ENCODE results near the gene LGR6.
A peak's percentile ranks its signal among the peaks of the same experiment; 100 is the strongest.
"Not testable (repeated sequence)": the region's sequence is repeated elsewhere in the genome, so short reads cannot be mapped to it uniquely, and the experiment has no call there.

Gene LGR6

DNA sequence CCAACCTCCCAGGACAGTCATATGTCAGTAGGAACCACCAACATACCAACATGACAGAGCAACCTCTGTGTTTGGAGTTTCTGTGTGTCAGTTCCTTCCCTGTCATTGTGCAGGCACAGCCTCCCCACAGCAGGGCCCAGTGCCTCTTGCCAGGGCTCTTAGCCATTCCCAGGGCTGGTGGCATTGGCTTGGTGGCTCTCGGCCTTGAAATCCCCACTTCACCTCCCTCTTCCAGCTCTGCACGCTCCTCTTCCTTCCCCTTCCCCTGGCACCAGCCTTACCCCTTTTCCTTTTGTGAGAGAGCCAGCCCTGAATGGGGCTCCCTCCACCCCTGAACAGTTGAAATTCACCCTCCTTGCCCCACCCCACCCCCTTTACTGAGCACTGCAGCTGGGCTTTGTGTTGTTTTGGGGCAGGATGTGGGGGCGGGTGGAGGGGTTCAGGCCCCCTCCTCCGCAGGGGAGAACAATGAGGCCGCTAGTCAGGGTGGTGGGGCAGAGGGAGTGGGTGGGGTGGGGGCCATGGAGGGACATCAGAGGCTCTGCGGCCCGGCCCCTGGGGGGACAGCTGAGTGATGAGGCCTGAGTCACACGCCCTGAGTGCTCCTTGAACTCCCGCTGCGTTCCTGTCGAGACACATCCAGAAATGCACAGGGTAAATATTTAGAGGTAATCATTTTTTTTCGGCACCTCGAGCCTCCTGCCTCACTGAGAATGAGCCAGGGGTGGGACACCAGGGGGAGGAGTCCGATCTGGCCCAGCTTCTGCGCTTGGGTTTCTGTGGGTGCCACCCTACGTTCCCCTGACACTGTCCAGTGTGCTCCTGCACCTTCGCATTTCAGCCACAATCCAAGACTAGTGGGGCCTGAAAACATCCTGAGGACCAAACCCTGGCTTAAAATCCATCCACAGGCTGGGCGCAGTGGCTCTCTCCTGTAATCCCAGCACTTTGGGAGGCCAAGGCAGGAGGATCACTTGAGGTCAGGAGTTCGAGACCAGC, 28.6 kb downstream of the LGR6 start:
- DNase-seq: no peak

DNA sequence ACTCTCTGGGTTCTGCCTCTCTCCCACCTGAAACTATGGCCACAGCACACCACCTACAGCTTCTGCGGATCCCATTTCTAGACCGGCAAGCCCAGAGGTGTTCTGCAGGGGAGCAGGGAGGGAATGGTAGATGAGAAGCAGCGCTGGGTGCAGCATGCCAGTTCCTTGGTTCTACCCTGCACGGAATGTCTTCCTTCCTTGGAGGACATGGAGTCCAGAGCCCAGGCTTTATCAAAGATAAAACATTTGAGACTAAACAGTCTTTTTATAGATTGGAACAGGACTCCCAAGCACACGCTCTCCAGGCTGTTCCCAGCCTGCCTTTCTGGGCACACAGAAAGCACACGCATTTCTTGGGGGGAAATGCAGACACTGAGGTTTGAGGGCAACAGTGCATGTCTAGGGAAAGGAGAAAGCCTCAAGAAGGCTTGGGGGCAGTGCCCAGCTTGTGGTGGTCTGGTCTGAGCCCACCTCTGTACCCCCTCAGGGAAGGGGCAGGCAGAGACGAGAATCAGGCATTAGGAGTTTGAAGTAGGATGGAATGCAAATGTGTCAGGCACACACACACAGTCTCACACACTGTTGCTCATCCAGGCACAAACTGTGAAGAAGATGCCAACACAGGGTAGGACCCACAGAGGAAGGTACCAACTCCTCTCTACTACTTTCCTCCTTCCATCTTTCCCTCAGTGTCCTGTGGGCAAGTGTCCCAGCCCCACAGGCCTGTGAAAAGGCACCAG, 29.7 kb downstream of the LGR6 start:
- DNase-seq: no peak

DNA sequence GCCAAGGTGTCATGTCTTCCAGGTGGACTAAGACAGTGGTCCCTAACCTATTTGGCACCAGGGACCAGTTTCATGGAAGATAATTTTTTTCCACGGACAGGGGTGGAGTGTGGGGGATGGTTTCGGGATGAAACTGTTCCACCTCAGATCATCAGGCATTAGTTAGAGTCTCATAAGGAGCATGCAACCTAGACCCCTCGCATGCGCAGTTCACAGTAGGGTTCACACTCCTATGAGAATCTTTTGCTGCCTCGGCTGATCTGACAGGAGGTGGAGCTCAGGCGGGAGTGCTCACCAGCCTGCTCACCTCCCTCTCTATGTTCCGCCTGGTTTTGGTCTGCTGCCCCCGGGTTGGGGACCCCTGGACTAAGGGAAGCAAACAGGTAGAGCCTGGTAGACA, 30.9 kb downstream of the LGR6 start:
- no peak for DNase-seq

DNA sequence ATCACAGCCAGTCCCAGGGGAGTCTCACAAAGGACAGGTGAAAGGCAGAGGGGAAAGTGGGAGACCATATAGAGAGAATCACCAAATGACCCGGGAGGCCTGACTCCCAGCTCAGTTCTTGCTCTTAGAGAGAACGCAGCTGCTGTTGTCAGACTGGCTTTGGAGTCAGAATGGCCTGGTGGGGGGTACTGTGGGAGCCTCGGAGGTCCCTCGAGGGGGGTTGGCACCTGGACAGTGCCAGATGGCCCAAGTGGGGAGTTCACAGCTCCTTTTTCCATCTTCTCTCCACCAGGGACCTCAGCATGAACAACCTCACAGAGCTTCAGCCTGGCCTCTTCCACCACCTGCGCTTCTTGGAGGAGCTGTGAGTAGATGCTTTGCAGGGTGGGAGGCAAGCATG, 31.5 kb downstream of the LGR6 start:
- peak; percentile 56 for DNase-seq

DNA sequence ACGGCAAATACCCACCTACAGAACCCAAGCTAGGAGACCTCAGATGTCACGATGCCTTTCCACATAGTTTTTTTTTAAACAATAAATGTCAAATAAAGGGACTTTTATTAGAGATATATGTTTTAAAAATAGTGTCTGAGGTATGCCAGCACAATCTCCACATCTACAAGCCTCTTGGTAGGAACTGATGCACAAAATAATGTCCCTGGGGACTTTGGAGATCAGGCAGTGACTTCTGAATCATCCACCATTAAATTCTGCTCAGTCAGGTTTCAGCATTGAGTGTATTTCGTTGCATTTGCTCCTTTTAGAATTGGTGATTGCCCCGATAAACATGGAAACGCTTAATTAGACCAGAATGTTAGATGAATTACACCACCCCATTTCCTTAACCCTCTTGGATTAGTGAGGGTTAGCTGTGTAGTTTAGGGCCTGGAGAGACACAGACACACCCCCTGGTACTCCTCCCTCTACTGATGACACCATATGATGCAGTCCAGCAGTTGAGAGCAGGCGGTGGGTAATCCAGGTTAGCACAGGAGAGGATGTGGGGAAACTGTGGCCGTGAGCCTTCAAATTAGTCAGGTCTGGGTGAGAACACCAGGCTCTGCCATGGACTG, 33.6 kb downstream of the LGR6 start:
- DNase-seq: no peak

DNA sequence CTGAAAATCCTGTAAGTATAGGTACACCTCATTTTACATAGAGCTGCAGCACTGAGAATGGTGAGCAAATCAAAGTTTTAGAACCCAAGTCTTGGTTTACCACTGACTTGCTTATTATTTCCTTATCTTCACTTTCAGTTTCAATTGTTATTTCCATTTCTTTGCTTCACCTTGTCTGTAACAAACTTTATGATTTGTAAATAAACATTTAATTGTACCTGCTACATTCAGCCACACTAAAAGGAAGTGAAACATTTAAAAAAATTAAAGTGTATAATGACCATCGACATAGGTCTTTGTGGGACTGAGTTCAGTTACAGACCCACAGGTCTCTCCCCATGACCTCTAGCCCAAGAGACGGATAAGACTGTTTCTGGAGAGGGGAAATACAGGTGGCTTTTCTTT, 34.4 kb downstream of the LGR6 start:
- DNase-seq: no peak

DNA sequence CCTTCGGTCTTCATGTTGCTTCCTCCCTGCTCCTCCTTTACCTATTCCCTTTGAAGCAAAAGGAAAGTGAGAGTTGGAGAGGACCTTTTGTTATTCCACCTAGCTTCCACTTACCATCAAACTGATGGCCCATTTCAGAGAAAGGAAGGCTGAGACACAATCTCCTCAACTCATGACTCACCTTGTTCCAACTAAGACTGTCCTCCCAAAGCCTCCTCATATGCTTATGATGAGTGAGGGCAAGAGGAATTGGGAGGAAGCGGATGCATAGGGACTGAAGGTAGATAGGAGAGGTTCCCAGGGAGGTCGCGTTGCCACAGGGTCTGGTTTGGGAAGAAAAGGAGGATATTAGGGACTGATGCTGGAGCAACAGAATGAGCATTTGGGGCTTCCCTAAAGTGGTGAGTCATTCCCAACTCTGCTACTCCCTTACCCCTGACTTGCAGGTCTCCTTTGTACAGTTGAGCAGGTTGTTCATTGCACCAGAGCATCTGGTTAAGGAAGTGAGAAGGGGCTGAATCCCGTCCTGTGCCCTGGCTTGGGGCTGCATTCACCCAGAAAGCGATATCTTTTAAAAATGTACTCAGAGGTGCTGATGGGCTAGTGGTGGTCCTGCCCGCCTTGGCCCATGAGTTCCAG, 35.0 kb downstream of the LGR6 start:
- no peak for DNase-seq

DNA sequence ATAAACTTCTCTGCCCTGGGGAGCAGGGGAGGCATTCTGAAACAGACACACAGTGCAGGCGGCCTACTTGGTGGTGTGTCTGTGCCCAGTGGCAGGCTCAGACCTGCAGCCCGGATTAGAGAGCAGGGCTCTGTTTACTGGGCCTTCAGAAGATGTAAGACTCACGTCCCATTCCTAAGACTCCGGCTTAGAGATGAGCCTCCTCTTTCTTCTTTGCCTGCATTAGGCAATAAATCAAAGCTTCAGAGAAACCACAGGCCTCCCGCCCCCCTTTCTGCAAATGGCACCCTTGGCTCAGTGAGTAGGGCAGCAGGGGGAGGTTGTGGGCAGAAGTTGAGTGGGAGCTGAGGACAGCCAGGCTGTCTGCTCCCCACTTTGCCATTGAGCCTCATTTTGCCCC, 35.8 kb downstream of the LGR6 start:
- DNase-seq: no peak

DNA sequence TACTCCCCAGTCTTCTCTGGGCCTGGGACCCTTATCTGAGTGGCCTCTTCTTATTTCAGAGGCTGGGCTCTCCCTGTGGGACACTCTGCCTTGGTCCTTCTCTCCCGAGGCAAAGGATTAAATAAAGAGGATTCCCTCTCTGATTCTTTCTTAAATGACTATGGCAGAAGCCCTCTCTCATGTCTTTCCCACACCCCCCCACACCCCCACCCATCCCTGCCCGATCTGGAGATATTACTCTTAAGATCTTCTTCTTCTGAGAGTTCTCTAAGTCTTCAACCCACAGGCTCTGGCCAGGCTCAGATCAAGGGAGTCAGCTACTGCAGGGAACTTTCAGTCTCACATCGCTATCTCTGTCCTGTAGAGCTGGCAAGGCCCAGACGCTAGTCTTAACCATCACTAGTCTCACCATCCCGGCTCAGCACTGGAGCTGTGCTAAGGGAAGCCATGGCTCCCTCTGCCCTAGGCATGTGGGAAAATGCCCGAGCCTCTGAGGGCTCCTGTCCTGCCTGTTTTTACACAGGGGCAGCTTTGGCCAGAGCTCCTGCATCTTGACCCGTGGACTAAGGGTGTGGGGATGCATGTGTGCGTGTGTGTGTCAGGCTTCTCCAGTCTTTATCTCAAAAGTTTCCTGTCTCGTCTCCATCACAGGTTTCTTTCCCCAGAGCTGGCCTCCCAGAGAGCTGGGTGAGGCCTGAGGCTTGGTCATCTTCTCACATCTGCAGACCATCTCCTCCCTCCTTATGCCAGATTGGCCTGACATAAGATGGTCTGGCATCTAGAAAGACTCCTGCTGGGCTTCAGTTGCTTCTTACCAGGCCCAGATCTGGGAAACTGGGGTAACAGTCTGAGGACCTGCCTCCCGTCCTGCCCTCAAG, 36.7 kb downstream of the LGR6 start:
- DNase-seq: no peak

DNA sequence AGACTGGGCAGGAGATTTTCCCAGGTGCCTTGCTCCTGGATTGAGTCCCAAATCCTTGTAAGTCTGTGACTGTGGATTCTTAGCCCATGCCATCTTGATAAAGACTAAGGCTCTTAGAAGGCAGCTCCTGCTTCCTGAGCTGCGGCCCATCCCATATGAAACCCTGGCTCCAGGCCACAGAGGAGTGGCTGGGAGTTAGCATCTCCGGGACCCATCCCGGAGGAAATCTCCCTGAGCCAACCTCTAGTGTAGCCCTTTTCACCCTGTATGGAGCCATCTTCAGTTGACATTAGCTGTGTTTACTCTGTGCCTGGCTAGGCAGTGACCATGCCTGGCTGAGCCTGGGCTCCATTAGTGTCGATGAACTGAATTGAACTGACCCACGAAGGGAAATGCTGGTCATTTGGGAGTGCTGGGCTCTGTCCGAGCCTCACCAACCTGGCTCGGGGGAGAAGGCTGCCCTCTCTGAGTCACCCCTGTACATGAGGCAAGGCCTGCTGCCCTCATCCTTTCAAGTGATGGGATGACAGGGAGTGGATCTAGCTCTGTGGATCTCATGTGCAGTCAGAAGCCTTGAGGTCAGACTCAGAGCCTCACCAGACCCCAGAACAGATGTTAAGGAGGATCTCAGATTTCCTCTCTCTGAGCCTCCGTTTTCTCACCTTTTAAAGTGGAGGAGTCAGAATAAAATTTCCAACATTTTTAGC, 37.5 kb downstream of the LGR6 start:
- DNase-seq: no peak

DNA sequence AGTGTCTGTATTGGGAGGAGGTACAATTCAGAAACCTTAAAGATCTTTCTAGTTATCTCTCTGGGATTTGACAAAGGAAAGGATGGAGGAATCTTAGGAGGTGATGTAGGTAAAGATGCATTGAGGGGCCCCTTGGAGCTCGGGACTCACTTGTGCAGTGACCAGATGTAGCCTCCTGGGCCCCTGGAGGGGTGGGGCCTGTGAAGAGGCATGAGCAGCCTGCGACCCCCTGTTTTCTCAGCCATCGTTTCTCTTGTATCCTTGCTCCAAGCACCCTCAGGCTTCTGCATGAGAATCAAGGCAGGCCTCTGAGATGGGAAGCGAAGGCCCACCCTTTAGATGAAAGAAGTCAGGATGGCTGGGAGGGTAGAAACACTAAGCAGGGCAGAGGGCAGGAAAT, 39.6 kb downstream of the LGR6 start:
- no peak for DNase-seq

DNA sequence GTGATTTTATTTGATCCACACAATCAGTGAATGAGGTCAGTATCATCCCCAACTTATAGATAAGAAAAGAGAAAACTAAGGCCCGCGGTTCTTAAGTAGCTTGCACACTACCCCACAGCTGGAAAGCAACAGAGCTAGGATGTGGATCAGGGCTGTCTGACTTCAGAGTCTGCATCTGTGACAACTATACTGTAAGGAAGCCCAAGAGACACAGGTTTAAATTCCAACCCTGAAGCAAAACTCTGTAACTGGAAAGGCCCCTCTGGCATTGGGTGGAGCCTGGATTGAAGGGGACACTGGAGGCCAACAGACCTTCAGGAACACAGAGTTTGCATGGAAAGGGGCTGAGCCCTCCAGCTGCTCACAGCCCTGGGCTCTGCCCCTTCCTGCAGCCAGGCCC, 40.2 kb downstream of the LGR6 start:
- no peak for DNase-seq

DNA sequence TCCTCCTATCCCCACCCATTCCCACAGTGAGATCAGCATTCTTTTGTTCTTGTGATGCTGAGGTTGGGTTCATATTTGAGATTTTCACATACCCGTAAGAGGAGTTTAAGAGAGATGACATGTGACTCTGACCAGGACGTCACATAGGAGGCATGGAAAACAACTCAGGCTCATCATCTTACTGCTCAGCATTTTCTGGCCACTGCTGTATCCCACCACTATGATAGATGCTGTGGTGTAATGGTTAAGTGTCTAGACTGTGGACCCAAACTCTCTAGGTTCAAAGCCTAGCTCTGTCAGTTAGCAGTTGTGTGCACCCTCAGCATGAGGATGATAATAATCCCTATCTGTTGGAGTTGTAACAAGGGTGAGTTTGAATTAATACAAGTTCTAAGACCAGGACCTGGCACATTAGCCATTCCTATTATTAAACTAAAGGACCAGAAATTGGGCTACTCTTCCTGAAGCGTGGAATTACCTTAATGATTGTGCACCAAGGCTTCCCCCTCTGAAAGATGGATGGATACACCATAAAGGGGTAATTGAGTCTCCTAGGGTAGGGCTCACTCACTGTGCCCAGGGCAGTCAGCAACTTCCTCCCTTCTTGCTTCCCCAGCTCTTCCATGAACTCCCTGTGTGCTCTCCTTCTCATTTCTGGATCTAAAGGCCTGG, 40.9 kb downstream of the LGR6 start:
- DNase-seq: no peak

DNA sequence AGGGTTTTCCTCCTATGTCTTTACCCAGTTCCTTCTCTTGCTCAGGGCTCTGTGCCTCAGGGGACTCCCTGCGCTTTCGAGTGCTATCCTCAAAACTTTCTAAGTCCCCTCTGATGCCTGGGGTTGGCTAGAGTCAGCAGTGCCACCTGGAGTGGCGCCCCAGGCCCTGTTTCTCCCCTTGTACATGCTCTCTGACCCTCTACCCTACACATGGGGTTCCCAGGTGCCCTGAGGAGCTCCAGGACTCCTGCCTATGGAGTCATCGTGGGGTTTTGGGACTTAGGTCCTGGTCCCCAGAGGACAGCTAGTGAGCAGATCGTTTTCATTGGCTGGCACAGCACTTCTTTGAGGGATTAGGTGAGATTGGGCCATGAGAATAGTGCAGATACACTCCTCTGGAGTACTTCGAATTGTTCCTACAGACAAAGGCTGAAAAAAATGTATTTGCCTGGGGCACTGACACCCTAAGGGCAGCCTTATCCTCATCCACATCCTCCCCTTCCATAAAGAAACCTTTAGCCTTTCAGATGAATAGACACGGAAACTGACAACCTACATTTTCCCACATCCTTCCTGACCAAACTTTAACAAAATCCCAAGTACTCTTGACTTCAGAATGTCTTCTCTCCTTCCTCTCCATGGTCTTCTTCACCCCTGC, 41.5 kb downstream of the LGR6 start:
- no peak for DNase-seq

DNA sequence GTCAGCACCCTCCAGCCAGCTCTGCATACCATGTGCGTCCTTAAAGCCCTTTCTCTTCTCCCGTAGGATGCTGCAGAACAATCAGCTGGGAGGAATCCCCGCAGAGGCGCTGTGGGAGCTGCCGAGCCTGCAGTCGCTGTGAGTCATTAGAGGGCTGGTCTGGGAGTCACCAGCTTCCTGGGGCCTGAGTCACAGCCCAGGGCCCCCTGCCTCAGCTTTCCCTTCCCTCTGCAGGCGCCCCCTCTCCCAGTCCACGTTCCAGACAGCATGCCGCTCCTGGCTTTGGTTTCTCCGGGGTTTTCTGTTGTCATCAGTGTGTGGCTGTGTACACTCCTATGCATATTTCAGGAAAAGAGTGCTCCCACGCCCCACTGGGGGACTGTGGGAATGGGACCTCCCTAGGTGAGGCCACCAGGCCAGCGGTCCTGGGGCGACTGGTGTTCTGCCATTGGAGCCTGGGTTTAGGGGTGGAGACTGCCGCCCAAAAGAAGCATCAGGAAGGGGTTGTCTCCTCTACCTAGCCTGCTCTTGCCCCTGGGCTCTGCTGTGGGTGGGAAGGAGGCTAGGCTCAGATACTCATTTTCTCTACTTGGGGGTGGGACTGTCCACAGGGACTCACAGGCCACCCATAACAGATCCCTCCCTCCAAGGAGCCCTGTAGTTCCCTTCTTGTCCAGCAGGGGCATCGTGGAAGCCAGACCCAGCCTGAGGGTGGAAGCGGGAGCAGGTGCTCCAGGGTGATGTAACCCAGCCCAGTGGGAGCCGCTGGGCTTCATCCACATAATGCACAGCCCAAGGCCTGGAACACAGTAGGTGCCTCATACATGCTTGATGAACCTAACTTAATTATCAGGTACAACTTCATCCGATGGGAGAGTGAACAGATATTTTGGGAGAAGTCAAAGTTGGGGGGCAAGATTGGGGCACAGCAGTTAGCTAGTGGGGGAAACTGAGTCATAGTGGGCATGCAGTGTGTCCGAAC, 42.5 kb downstream of the LGR6 start:
- no peak for DNase-seq

DNA sequence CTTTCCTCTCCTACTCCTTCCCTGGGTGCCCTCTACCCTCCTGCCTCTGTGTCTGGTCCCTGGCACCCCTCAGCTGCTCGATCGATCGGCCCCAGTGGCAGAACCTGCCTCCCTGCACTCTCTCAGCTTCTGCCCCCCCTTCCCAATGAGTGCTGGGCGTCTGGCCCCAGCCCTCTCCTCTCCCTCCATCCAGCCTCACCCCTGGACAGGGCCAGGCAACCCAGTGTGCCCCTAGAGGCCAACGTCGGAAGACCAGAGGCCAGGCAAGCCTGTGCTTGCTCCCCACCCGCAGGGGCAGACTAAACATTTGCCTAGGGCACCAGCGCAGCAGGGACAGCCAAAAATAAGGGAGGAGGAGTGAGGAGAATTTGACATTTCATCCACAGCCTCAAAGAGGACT, 43.5 kb downstream of the LGR6 start:
- no peak for DNase-seq

DNA sequence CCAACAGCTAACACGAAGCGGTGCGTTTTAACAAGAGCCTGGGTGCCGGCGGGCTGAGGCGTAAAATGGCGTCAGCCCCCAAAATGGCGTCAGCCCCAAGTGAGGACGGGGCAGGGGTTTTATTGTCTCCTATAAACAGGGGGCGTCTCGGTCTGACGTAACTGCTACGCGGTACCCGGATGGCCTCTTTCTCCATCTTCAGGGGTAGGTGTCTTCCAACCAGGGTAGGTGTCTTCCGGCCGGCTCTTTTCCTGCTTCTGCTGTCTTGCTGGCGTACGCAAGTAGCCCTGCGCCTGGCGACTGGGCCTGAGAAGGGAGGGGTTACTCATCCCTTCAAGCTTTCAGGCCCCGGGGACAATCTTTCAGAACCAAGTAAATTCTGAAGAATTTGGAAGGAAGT, 45.3 kb downstream of the LGR6 start:
- no peak for DNase-seq

DNA sequence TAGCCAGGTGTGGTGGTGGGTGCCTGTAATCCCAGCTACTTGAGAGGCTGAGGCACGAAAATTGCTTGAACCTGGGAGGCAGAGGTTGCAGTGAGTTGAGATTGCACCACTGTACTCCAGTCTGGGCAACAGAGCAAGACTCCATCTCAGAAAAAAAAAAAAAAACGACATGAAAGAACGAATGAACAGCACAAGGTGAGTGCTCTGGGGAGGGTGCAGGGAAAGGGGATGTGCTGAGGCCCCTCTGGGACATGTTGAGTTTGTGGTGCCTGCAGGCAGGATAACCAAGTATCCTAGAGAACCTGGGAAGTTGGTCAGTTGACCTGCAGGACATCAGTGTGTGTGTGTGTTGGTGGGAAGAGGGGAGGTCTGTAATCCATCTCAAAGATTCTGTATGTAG, 46.6 kb downstream of the LGR6 start:
- DNase-seq: not testable (repeated sequence)

DNA sequence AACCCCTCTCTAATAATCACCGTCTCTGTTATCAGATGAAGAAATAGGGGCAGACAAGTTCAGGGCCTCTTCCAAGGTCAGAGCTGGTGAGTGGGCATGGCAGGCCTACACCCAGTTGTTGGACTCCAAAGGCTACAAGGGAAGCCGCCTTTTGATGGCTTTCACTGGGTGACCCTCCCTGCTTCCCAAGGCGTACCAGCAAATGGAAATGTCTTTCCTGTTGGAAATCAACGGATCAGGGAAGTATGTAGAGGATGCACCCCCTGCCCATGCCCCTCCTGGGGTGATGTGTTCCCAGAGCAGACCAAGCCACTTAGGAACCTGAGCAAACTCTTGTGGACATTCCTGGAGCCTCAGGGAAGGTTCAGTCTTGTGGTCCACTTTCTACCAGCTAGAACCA, 47.4 kb downstream of the LGR6 start:
- no peak for DNase-seq

All from NCI-H524 treated with DMSO at 0.1 percent for 48 hours (cell line).